GM20000 (cell line): ENCODE data around the gene WARS2.

Source experiments
- DNase-seq: peaks from one replicate; pipeline ENCODE4 v3.0.0; 2012; ENCODE audit warnings: low spot score
- TF ChIP-seq, protein P1 (sequence below): IDR thresholded peaks from 2 replicates; pipeline ENCODE4 v1.5.1; 2012; ENCODE audit warnings: mild to moderate bottlenecking, control low read depth; ENCODE audit errors: extremely low read depth, missing control alignments

The WARS2 gene

DNA sequence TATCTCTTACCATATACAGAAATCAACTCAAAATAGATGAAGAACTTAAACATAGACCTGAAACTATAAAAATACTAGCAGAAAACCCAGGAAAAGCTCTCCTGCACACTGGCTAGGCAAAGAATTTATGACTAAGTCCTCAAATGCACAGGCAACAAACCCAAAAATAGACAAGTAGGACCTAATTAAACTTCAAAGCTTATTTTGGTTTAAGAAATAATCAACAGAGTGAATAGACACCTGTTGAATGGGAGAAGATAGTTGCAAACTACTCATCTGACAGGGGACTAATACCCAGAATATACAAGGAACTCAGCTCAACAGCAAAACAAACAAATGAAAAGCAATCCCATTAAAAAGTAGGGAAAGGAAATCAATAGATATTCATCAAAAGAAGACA, 40.7 kb downstream of the WARS2 start:
- DNase-seq: no peak
- TF ChIP-seq, protein P1, sequence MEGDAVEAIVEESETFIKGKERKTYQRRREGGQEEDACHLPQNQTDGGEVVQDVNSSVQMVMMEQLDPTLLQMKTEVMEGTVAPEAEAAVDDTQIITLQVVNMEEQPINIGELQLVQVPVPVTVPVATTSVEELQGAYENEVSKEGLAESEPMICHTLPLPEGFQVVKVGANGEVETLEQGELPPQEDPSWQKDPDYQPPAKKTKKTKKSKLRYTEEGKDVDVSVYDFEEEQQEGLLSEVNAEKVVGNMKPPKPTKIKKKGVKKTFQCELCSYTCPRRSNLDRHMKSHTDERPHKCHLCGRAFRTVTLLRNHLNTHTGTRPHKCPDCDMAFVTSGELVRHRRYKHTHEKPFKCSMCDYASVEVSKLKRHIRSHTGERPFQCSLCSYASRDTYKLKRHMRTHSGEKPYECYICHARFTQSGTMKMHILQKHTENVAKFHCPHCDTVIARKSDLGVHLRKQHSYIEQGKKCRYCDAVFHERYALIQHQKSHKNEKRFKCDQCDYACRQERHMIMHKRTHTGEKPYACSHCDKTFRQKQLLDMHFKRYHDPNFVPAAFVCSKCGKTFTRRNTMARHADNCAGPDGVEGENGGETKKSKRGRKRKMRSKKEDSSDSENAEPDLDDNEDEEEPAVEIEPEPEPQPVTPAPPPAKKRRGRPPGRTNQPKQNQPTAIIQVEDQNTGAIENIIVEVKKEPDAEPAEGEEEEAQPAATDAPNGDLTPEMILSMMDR: no peak

DNA sequence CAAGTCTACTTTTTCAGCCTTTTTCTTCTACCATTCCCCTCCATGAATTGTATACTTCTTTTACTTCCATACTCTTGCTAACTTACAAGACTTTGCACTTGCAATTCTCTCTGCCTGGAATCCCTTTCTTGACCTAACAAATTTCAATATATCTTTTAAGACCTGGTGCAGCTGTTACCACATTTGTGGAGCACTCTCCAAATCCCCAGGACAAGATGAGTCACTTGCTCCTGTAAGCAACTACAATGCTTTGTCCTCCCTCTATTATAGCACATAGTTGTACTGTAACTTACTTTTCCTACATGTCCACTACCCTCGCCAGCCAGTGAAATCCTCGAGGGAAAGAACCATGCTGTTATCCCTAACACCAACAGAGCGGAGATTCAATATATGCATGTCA, 43.1 kb downstream of the WARS2 start:
- TF ChIP-seq, protein P1: no peak

DNA sequence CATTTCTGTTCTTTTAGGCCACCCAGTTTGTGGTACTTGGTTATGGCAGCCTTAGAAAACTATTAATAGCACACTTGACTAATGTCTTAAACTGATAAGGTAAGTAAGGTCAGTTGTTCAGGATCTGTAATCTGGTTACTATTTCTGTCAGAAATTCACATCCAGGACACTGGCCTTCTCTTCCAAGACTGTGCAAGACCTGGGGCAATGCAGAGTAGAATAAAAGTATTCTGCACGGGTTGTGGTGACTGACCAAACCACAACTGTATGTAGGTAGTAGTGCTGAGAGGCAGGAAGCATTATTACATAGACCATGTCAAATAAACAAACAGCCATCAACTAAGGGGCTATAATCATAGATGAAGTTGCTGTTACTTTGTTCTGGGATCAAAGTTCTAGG, 46.7 kb downstream of the WARS2 start:
- no peak for DNase-seq
- TF ChIP-seq, protein P1: no peak

More for the DNA sequence above, 43.1 kb downstream of the WARS2 start:
- no peak for DNase-seq

- DNase-seq: no peak
- TF ChIP-seq, protein P1: no peak
These were observed 48.8 kb downstream of the WARS2 start for GRCh38 chr1:119091618-119092017.

DNA sequence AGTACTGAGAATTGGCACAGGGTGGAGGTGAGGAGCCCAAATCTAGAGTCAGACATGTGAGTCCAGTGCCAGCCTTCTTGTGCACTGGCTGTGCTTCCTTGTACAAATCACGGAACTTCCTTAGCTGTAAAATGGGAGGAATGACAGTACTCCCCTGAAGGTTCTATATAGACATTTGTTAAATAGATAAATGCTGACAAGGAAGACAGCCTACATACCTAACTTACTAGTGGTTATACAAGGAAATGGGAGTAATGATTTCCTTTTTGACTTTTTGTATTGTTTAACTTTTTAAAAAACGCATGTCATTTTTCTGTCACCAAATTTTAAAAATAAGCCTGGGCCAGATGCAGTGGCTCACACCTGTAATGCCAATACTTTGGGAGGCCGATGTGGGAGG, 50.2 kb downstream of the WARS2 start:
- no peak for DNase-seq
- TF ChIP-seq, protein P1: no peak

DNA sequence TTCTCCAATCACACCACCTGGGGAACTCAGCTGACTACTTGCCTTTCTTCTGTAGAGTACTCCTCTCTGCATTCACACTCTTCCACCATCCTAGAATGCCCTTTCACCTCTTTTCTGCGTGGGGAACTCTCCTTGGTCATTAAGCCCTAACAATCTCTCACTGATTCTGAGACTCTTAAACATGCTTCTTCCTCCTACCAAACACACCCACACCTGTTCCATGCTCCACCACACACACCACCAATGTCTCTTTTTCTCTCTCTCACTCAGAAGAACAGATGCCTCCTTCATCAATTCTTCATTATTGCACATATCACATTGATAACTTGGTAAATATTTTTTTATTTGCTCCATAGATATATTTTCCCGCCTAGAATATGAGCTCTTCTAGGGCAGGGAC, 53.6 kb downstream of the WARS2 start:
- DNase-seq: no peak
- TF ChIP-seq, protein P1: no peak

DNA sequence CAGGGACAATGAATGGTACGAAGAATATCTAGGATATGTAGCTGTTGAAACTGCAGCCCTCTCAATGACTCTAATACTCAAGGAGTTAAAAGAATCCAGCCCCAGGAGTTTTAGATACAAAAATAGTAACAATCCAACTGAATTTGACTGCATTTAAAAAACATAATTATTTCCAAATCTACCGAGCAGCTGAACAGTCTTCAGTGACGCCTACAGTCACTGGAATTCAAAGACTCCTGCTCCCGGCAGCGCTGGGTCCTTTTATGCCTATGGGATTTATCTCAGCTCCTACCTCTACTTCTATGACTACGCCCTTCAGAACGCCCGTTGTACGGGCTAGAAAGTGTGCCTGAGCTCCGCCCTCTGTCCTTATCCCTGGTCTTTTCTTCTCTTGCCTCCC, 55.7 kb downstream of the WARS2 start:
- no peak for DNase-seq
- TF ChIP-seq, protein P1: no peak

DNA sequence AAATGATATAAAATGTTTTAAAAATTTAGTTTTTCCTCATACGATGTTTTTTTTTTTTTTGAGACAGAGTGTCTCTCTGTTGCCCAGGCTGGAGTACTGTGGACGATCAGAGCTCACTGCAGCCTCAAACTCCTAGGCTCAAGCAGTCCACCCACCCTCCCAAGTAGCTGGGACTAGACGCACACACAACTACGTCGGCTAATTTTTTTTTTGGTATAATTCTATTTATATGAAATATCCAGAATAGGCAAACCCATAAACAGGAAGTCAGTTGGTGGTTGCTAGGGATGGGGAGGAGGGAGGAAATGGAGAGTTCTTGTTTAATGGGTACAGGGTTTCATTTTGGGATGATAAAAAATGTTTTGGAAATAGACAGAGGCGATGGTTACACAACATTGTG, 56.5 kb downstream of the WARS2 start:
- TF ChIP-seq, protein P1: no peak
- DNase-seq: no peak
